Central memory CD4-positive, alpha-beta T cell (primary cell): Measurements from ENCODE around the gene COG7.
"Not testable (repeated sequence)": the region's sequence is repeated elsewhere in the genome, so short reads cannot be mapped to it uniquely, and the experiment has no call there.

Source experiments
- DNase-seq: peaks from one replicate; pipeline ENCODE4 v3.0.0; 2022

Gene COG7

DNA sequence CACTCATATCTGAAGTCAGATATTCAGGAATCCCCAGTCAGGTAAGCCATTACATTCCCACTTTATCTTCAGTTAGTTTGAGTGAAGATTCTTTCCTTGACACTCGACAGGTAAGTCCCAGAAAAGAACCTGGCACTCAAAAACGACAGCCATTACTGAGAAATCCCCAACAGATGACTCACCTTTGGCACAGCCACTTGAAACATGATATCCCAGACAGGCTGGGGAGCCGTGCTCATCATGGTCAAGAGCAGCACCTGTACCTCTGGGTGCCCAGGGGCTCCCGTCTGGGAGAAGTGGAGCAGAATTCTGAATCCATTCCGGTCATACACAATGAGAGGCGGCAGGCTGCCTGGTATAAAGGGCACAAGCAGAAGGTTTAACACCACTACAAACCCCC lies 16.8 kb upstream of the COG7 start:
- no peak for DNase-seq

DNA sequence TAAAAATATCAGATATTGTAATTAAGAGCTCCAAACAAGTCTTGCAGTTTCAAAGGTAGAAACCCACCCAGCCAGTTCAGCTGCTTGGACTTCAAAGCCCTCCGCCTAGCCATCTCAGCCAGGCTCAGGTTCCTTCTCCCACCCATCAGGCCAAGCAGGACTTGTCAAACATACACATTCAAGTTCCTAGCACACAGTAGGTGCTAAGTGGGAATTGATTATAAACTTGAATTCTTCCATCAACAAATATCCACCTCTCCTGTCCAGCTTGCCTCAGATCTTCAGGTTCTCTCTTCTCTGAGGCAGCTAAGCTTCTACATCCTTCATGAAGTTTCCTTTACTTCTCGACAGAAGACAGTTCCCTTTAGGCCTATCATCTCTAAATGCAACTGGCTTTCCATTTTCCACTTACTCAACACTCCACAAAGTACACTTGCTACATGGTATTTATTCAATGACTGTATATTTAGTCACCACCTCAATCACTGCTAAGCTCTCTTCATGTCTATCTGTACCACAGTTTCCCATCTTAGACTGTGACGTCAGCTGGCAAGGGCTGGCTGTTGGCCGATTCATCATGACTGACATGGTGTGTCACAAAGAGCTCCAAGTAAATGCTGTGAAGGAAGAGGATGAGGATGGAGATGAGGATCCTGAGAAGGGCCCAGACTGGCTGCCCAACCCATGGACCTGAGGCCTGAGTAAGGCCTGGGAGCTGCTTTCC lies 13.3 kb upstream of the COG7 start:
- DNase-seq = no peak

GRCh38 chr16:23465179-23465578 lies 12.2 kb upstream of the COG7 start:
- DNase-seq = no peak

- no peak for DNase-seq
Measured at GRCh38 chr16:23464196-23464595, 11.2 kb upstream of the COG7 start.

- not testable (repeated sequence) for DNase-seq
Measured at GRCh38 chr16:23462994-23463393, 10.0 kb upstream of the COG7 start.

DNA sequence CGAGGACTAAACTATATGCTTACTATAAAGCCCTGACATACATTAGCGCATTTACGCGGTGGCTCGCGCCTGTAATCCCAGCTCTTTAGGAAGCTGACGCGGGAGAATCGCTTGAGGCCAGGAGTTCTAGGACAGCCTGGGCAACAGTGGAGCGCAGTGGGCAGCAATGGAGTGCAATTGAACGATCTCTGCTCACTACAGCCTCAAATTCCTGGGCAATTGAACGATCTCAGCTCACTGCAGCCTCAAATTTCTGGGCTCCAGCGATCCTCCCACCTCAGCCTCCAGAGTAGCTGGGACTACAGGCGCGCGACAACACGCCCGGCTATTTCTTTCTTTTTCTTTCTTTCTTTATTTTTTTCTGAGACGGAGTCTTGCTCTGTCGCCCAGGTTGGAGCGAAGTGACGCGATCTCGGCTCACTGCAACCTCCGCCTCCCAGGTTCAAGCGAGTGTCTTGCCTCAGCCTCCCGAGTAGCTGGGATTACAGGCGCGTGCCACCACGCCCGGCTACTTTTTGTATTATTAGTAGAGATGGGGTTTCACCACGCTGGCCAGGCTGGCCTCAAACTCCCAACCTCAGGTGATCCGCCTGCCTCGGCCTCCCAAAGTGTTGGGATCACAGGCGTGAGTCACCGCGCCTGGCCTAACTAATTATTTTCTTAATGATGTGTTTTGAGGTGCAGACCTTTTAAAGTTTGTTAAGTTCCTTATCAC lies 506 bp upstream of the COG7 start:
- no peak for DNase-seq

DNA sequence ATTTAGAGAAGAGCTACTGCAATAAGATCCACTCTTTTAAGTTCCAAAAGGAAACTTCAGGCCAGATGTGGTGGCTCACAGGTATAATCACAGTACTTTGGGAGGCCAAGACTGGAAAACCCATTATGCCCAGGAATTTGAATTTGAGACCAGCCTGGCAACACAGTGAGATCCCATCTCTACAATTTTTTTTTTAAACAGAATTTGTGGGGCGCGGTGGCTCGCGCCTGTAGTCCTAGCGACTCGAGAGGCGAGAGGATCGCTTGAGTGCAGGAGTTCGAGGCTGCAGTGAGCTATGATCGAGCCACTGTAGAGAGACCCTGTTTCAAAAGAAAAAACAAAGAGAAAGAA lies 793 bp downstream of the COG7 start:
- no peak for DNase-seq

DNA sequence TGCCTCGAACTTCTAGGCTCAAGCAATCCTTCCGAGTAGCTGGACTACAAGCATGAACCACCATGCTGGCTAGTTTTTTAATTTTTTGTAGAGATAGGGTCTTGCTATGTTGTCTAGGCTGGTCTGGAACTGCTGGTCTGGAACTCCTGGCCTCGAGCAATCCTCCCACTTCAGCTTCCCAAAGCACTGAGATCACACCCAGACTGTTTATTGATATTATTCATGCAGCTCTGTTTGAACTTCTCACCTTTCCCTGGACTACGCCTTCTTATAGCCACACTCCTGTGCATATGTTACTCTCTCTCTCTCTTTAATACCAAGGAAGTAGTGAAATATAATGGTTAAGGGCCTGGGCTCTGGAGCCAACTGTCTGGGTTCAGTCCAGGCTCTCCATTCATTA lies 4.6 kb downstream of the COG7 start:
- DNase-seq = no peak

GRCh38 chr16:23437542-23437941 lies 15.4 kb downstream of the COG7 start:
- DNase-seq = not testable (repeated sequence)

- no peak for DNase-seq
Measured at GRCh38 chr16:23436951-23437350, 16.0 kb downstream of the COG7 start.

GRCh38 chr16:23435500-23435899 lies 17.5 kb downstream of the COG7 start:
- DNase-seq = peak; percentile 43

DNA sequence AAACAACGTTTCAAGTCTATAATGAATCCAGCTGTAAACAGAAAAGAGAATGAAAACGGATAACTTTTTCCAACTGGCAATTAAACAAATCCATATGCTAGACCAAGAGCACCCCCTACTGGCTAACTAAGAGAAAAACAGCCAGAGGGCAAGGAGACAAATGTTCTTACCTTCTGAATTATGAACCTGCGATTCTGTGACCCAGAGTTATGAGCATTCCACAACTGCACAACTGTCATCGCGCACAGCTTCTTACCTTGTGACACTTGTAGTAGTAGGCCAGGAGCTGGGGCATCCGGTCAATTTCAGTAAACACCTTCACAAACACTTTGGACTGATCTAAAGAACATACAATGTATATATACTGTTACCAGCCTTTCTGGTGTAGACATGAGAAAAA lies 18.6 kb downstream of the COG7 start:
- DNase-seq = peak; percentile 55

DNA sequence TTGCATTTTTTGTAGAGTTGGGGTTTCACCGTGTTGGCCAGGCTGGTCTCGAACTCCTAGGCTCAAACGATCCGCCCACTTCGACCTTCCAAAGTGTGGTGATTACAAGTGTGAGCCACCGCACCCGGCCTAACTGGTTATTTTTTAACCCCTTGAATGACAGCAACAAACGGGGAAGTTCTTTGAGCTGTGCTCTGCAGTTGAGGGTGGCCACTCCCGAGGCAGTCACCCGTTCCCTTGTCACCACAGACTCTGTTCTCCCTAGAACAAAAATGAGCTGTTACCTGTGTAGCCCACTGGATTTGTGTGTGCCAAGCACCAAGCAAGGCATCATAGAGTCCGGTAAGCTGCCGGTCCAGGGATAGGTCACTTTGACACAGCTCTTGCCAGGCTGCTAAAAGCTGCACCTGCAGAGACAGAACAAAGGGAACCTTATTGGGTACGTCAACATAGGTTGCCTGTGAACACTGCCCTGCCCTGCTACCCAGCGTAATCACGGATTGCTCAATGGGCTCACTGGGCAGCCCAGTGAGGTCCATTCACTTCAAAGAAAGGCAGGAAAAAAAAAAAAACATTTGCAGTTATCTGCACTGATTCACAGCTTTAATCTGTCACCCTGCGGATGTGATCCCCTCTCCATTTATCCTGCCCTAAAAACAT lies 19.6 kb downstream of the COG7 start:
- DNase-seq = no peak

GRCh38 chr16:23432176-23433128 lies 20.5 kb downstream of the COG7 start:
- no peak for DNase-seq

GRCh38 chr16:23428351-23428750 lies 24.6 kb downstream of the COG7 start:
- no peak for DNase-seq

DNA sequence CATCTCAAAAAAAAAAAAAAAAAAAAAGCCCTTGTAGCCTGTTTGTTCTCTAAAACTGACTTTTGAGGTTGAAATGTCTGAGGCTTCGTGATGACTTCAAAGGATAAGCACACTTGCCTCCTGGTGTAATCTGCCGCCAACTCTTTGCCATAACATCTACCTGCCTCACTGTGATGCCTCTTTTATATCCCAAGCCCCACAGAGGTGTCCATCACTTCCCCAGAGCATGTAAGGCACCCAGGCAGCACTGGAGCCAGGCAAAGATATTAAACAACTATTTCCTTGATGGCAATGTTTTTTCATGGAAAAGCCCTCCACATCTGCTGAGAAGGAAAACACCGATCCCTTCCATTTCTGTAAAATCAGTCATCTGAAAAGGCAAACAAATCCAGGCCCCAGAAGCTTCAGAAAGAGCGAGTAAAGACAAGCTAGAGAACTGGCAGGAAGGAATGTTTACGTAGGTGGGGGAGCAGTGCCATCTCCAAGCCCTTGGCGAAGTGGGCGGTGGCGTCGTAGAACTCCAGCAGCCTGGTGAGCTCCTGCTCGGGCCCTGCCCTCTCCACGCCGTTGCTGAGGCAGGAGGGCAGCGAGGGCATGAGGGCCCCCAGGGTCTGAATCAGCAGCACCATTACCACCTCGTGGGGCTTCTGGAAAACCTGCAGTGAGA lies 28.6 kb downstream of the COG7 start:
- DNase-seq = no peak

GRCh38 chr16:23423496-23424049 lies 29.4 kb downstream of the COG7 start:
- no peak for DNase-seq

DNA sequence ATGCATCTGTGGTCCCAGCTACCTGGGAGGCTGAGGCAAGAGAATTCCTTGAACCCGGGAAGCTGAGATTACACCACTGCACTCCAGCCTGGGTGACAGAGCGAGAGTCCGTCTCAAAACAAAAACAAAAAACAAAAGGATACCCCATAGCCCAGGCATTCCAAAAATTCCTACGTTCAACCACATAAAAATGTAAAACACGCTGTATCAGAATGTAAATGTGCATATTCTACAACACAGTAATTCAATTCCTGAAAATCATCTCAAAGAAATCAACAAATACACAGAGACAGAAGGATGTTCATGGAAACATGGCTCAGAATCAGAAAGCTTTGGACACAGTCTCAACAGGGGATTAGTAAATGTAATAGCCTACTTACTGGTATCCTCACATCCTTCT lies 33.0 kb downstream of the COG7 start:
- no peak for DNase-seq

GRCh38 chr16:23416816-23417215 lies 36.2 kb downstream of the COG7 start:
- no peak for DNase-seq

GRCh38 chr16:23414731-23415130 lies 38.3 kb downstream of the COG7 start:
- DNase-seq = no peak

DNA sequence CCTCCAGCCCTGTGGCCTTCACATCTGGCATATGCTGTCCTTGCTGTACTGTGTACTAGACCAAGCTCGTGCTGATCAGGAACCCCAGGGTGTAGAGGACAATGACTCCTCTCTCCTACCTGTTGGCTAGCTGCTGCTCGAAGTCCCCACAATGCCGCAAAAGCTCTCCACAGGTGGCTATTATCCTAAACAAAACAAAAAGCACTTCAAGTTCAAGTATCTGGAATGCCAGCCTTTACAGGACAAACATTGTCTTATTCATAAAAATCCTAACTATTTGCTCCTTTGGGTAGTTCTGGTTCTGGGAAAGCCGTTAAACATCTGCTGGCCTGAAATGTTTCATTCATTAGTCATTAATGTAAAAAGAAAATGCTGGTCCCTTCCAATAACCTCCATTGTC lies 42.8 kb downstream of the COG7 start:
- DNase-seq = no peak

- DNase-seq = no peak
Measured at GRCh38 chr16:23409522-23409921, 43.5 kb downstream of the COG7 start.
